ENCODE measurements around the gene PAWR. TPM values are rescaled to one million over a fixed set of nuclear protein-coding genes. Genes with fewer than 3 reads are reported as not detected.

Gene PAWR
- total RNA-seq, 1 experiment from 2014 or later = 106 TPM

- Histone ChIP-seq H3K79me2 (ENCODE audit: insufficient read depth, low read length) (peaks cover 100% of the 10 kb centered on the region), H3K36me3 (ENCODE audit: control insufficient read depth in 1 of 2, insufficient read depth in 2 of 2, low read length in 2 of 2) (peaks cover 0 to 3% of the 10 kb centered on the region in 2 experiments; a peak in 1 of 4 replicates), H3K4me1 (ENCODE audit: control insufficient read depth in 1 of 2, insufficient read depth in 2 of 2, low read length in 2 of 2) (no peaks in the 10 kb centered on the region), H3K4me3 (replicated peaks in 1 of 2; ENCODE audit: low read depth in 1 of 2, low read length in 2 of 2) (no peak overlapping the region), H3K27ac (ENCODE audit: low read depth, low read length) (no peak overlapping the region), H3K9me2 (ENCODE audit: insufficient read depth) (no peaks in the 10 kb centered on the region), H3K9ac (ENCODE audit: low read length) (no peak overlapping the region), H4K20me1 (ENCODE audit: insufficient read depth) (peaks cover 9% of the 10 kb centered on the region; the same call in 1 of the 2 replicates), H3K4me2 (ENCODE audit: low read length) (no peak overlapping the region), H2AFZ (ENCODE audit: low read depth, low read length, poor library complexity, severe bottlenecking) (no peak overlapping the region), H3K27me3 (ENCODE audit: insufficient read depth, low read length) (no peaks in the 10 kb centered on the region), H3K9me3 (ENCODE audit: control insufficient read depth in 1 of 2, insufficient read depth in 1 of 2, low read depth in 1 of 2, low read length in 2 of 2) (no peaks in the 10 kb centered on the region)
- ChIA-PET RAD21 (ENCODE audit: low non-redundant PET in 1 of 2, low total read pairs in 2 of 2, uncharacterized antibody in 2 of 2, unreplicated experiment in 2 of 2) (no interaction called here), CTCF (interaction anchor here (1.1 kb wide), 1 partner anchor 17 kb away, joined by 3 read pairs; the partner anchor contains the start of gene PAWR), POLR2A (no interaction called here)
- intact Hi-C loops (cut with micrococcal nuclease) = no loop called here
- no TSS peak for BruUV-seq (replicated peaks)
- ATAC-seq = no peak
- no peak for DNase-seq (ENCODE audit: low read depth, low spot score)
- TF ChIP-seq FOSL1 (IDR thresholded peaks at IDR 0.05; ENCODE audit: low read depth) = no peak
- no peak for TF ChIP-seq TCF7L2 (IDR thresholded peaks at IDR 0.05; ENCODE audit: borderline replicate concordance, extremely low read depth, insufficient read depth, insufficient read length)
- TF ChIP-seq EZH2phosphoT487 (IDR thresholded peaks at IDR 0.05; ENCODE audit: borderline replicate concordance) = no peak
- no peak for TF ChIP-seq CBX3 (IDR thresholded peaks at IDR 0.05; ENCODE audit: low read depth)
- no peak for TF ChIP-seq ZFX (IDR thresholded peaks at IDR 0.05)
- TF ChIP-seq SP1 (IDR thresholded peaks at IDR 0.05; ENCODE audit: low read depth) = no peak
- no peak for TF ChIP-seq SIN3A (IDR thresholded peaks at IDR 0.05; ENCODE audit: low read depth)
- TF ChIP-seq JUND (IDR thresholded peaks at IDR 0.05) = no peak
- no peak for TF ChIP-seq YY1 (IDR thresholded peaks at IDR 0.05; ENCODE audit: extremely low read depth, insufficient replicate concordance, low read depth, low read length)
Observed at GRCh38 chr12:79673354-79673753, 17.4 kb downstream of the PAWR start.

- H3K79me2 ChIP-seq (ENCODE audit: insufficient read depth, low read length) = peaks cover 92% of the 10 kb centered on the region
- no peak overlapping the region for H3K27ac ChIP-seq (ENCODE audit: low read depth, low read length)
- TF ChIP-seq JUND (IDR thresholded peaks at IDR 0.05) (no peak), POLR2A (IDR thresholded peaks at IDR 0.05; ENCODE audit: borderline replicate concordance, extremely low read depth, insufficient read depth, insufficient read length) (no peak), EZH2phosphoT487 (IDR thresholded peaks at IDR 0.05; ENCODE audit: borderline replicate concordance) (no peak), POLR2AphosphoS5 (IDR thresholded peaks at IDR 0.05; ENCODE audit: low read depth, low read length) (no peak), REST (IDR thresholded peaks at IDR 0.05; ENCODE audit: low read depth) (no peak), TCF7L2 (IDR thresholded peaks at IDR 0.05; ENCODE audit: borderline replicate concordance, extremely low read depth, insufficient read depth, insufficient read length) (no peak), YY1 (IDR thresholded peaks at IDR 0.05; ENCODE audit: extremely low read depth, insufficient replicate concordance, low read depth, low read length) (no peak), ZBTB33 (IDR thresholded peaks at IDR 0.05; ENCODE audit: extremely low read depth, insufficient replicate concordance, low read length) (no peak), ELF1 (IDR thresholded peaks at IDR 0.05; ENCODE audit: borderline replicate concordance, low read depth) (no peak), RAD21 (IDR thresholded peaks at IDR 0.05; ENCODE audit: low read depth) (no peak)
- no peak overlapping the region for H3K4me3 ChIP-seq (replicated peaks in 1 of 2; ENCODE audit: low read depth in 1 of 2, low read length in 2 of 2)
- DNase-seq (ENCODE audit: low read depth, low spot score) (no peak), ATAC-seq (no peak)
- H3K27me3 ChIP-seq (ENCODE audit: insufficient read depth, low read length) = no peaks in the 10 kb centered on the region
- no peaks in the 10 kb centered on the region for H3K4me1 ChIP-seq (ENCODE audit: control insufficient read depth in 1 of 2, insufficient read depth in 2 of 2, low read length in 2 of 2)
- POLR2A ChIA-PET = no interaction called here
- no peaks in the 10 kb centered on the region for H3K9me2 ChIP-seq (ENCODE audit: insufficient read depth)
- intact Hi-C loops (cut with micrococcal nuclease) = no loop called here
- no peaks in the 10 kb centered on the region; a peak in 1 of 4 replicates for H3K36me3 ChIP-seq (ENCODE audit: control insufficient read depth in 1 of 2, insufficient read depth in 2 of 2, low read length in 2 of 2)
- H3K9ac ChIP-seq (ENCODE audit: low read length) = no peak overlapping the region
- no peak overlapping the region for H3K4me2 ChIP-seq (ENCODE audit: low read length)
- RAD21 ChIA-PET (ENCODE audit: low non-redundant PET in 1 of 2, low total read pairs in 2 of 2, uncharacterized antibody in 2 of 2, unreplicated experiment in 2 of 2) = no interaction called here
- BruUV-seq (replicated peaks) = no TSS peak
- H2AFZ ChIP-seq (ENCODE audit: low read depth, low read length, poor library complexity, severe bottlenecking) = no peak overlapping the region
- H4K20me1 ChIP-seq (ENCODE audit: insufficient read depth) = peaks cover 9% of the 10 kb centered on the region; the same call in 1 of the 2 replicates
- no peaks in the 10 kb centered on the region for H3K9me3 ChIP-seq (ENCODE audit: control insufficient read depth in 1 of 2, insufficient read depth in 1 of 2, low read depth in 1 of 2, low read length in 2 of 2)
- CTCF ChIA-PET = no interaction called here
Observed at GRCh38 chr12:79668113-79668512, 22.7 kb downstream of the PAWR start.
